ENCODE results near the gene YJU2. TPM values are rescaled to one million over a fixed set of nuclear protein-coding genes. Genes with fewer than 3 reads are reported as not detected.
"Not testable (repeated sequence)": the region's sequence is repeated elsewhere in the genome, so short reads cannot be mapped to it uniquely, and the experiment has no call there.

YJU2 gene
- polyA plus RNA-seq, 1 of the 3 experiments (the other 2 are of a cell fraction): 29.0 TPM

GRCh38 chr19:4268816-4269430 lies 22.0 kb downstream of the YJU2 start:
- Histone ChIP-seq H3K27me3 (ENCODE audit: insufficient read depth) (no peaks in the 10 kb centered on the region), H3K36me3 (replicated peaks in 1 of 2; ENCODE audit: control insufficient read depth in 1 of 2, insufficient read depth in 2 of 2, low read length in 1 of 2) (peaks cover 0 to 4% of the 10 kb centered on the region in 2 experiments), H3F3A (replicated peaks; ENCODE audit: insufficient read depth) (peaks cover 4% of the 10 kb centered on the region), H4K20me1 (ENCODE audit: insufficient read depth) (0 out of 2 replicates have a peak, but pooled peaks cover 4% of the 10 kb centered on the region), H3K9me2 (no peaks in the 10 kb centered on the region), H3K9ac (no peak overlapping the region), H3K4me3 (ENCODE audit: low read depth in 2 of 2, low read length in 1 of 2) (no peak overlapping the region), H3K4me2 (no peak overlapping the region), H3K27ac (ENCODE audit: low read depth in 2 of 2, low read length in 1 of 2) (no peak overlapping the region), H2AFZ (ENCODE audit: low read depth) (no peak overlapping the region), H3K9me3 (no peaks in the 10 kb centered on the region), H3K79me2 (ENCODE audit: insufficient read depth) (no peaks in the 10 kb centered on the region), H3K4me1 (ENCODE audit: control insufficient read depth in 1 of 2, insufficient read depth in 2 of 2, low read depth in 1 of 2, low read length in 1 of 2) (peaks cover 0 to 7% of the 10 kb centered on the region in 2 experiments; a peak in 1 of 4 replicates)
- POLR2A ChIA-PET: interaction anchor here (1.7 to 3.0 kb wide), 2 partner anchors 9 to 74 kb away, joined by 7 to 20 read pairs; partner anchors contain the start of gene MPND
- no peak for DNase-seq
- CTCF ChIA-PET: interaction anchor here (0.6 to 4.5 kb wide), 15 partner anchors 10 to 132 kb away, joined by 3 to 130 read pairs (median 11); partner anchors contain the start of genes FSD1, MPND, SH3GL1 and SHD
- TF ChIP-seq RXRA (IDR thresholded peaks at IDR 0.05; ENCODE audit: borderline replicate concordance, low read depth): no peak
- TF ChIP-seq RAD21 (IDR thresholded peaks at IDR 0.05; ENCODE audit: low read length): peak; percentile 30
- 93% methylated on average over 10 of the region's 13 CpGs for WGBS (ENCODE audit: low lambda C conversion rate)

GRCh38 chr19:4272894-4273293 lies 26.0 kb downstream of the YJU2 start:
- CTCF ChIA-PET: interaction anchor here (0.5 to 5.6 kb wide), 4 partner anchors 20 to 252 kb away, joined by 3 to 36 read pairs (median 4); no protein-coding TSS in a partner anchor
- Histone ChIP-seq H3K9ac (no peak overlapping the region), H3K4me1 (ENCODE audit: control insufficient read depth in 1 of 2, insufficient read depth in 2 of 2, low read depth in 1 of 2, low read length in 1 of 2) (peaks cover 0 to 15% of the 10 kb centered on the region in 2 experiments; a peak in 1 of 4 replicates), H3K27me3 (ENCODE audit: insufficient read depth) (no peaks in the 10 kb centered on the region), H3K36me3 (replicated peaks in 1 of 2; ENCODE audit: control insufficient read depth in 1 of 2, insufficient read depth in 2 of 2, low read length in 1 of 2) (peaks cover 0 to 4% of the 10 kb centered on the region in 2 experiments), H3K4me3 (ENCODE audit: low read depth in 2 of 2, low read length in 1 of 2) (no peak overlapping the region), H3K79me2 (ENCODE audit: insufficient read depth) (no peaks in the 10 kb centered on the region), H2AFZ (ENCODE audit: low read depth) (no peak overlapping the region), H3K4me2 (no peak overlapping the region), H3K27ac (ENCODE audit: low read depth in 2 of 2, low read length in 1 of 2) (no peak overlapping the region), H3F3A (replicated peaks; ENCODE audit: insufficient read depth) (no peaks in the 10 kb centered on the region), H3K9me2 (no peaks in the 10 kb centered on the region), H3K9me3 (no peaks in the 10 kb centered on the region), H4K20me1 (ENCODE audit: insufficient read depth) (no peaks in the 10 kb centered on the region)
- POLR2A ChIA-PET: interaction anchor here (1.2 kb wide), 1 partner anchor 70 kb away, joined by 4 read pairs; no protein-coding TSS in a partner anchor
- WGBS (ENCODE audit: low lambda C conversion rate): 52% methylated on average over 9 of the region's 10 CpGs
- TF ChIP-seq FOXM1 (IDR thresholded peaks at IDR 0.05; ENCODE audit: low read depth) (no peak), GATA2 (CRISPR knock-in tag; IDR thresholded peaks at IDR 0.05) (peak; percentile 39; the same call in 1 of the 2 replicates), TEAD4 (IDR thresholded peaks at IDR 0.05; ENCODE audit: borderline replicate concordance, insufficient read depth) (no peak)
- peak; percentile 58 for DNase-seq

- POLR2A ChIA-PET; H3F3A ChIP-seq (replicated peaks; ENCODE audit: insufficient read depth); H3K4me2 ChIP-seq; H4K20me1 ChIP-seq (ENCODE audit: insufficient read depth); H3K4me3 ChIP-seq (ENCODE audit: low read depth in 2 of 2, low read length in 1 of 2); H3K9me3 ChIP-seq; H3K36me3 ChIP-seq (replicated peaks in 1 of 2; ENCODE audit: control insufficient read depth in 1 of 2, insufficient read depth in 2 of 2, low read length in 1 of 2); H3K79me2 ChIP-seq (ENCODE audit: insufficient read depth); H3K9me2 ChIP-seq; H3K27me3 ChIP-seq (ENCODE audit: insufficient read depth); H3K27ac ChIP-seq (ENCODE audit: low read depth in 2 of 2, low read length in 1 of 2); H2AFZ ChIP-seq (ENCODE audit: low read depth); DNase-seq; H3K9ac ChIP-seq: not testable (repeated sequence)
- 93% methylated on average over 6 of the region's 6 CpGs for WGBS (ENCODE audit: low lambda C conversion rate)
- H3K4me1 ChIP-seq (ENCODE audit: control insufficient read depth in 1 of 2, insufficient read depth in 2 of 2, low read depth in 1 of 2, low read length in 1 of 2): peaks cover 0 to 19% of the 10 kb centered on the region in 2 experiments; a peak in 1 of 4 replicates
- CTCF ChIA-PET: interaction anchor here (0.9 to 5.6 kb wide), 2 partner anchors 19 to 79 kb away, joined by 3 to 36 read pairs; no protein-coding TSS in a partner anchor
Measured at GRCh38 chr19:4274321-4274686, 27.4 kb downstream of the YJU2 start.

Measured in SK-N-SH (cell line).